Measurements from ENCODE around the gene FRY.
"Not testable (repeated sequence)": the region's sequence is repeated elsewhere in the genome, so short reads cannot be mapped to it uniquely, and the experiment has no call there.

The FRY gene

GRCh38 chr13:32042551-32042950 is 11.0 kb downstream of the FRY start:
- no peak for DNase-seq

GRCh38 chr13:32044446-32044845 is 12.9 kb downstream of the FRY start:
- DNase-seq, result no peak

DNA sequence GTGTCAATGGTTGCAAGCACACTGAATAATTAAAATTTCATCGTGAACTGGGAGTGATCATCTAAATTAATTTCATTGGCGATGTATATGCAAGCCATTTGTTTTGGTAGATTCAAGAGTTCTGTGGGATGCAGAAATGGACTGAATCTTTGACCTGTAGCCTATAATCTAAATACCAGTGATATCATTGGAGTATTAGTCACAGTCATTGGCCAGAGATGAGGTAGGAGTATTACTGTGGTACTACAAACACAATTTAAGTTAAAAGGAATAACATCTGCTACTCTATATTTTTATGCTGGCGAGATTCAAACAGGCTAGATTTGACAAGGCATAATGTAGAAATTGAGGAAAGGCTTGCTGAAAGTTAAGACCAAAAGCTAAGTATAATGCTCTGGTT is 14.0 kb downstream of the FRY start:
- no peak for DNase-seq

- DNase-seq, result peak; percentile 42
Measured at GRCh38 chr13:32045982-32046785, 14.6 kb downstream of the FRY start.

DNA sequence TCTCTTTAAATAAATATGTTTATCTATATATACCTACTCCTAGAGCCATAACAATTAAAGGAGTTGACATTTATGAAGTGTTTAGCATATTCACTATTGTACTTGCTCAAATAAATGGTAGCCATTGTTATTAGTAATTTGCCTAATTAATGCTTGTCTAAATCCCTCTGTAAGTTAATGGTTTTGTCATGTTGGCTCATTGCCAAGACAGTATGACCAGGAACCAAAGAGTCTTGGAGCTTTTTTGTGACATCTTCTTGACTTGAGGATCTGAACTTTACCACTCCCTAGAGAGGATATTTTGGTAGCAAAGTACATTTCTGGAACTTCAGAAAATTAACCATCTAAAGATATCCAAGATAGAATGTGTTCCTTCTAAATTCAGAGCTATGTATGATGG is 15.5 kb downstream of the FRY start:
- DNase-seq, result no peak

DNA sequence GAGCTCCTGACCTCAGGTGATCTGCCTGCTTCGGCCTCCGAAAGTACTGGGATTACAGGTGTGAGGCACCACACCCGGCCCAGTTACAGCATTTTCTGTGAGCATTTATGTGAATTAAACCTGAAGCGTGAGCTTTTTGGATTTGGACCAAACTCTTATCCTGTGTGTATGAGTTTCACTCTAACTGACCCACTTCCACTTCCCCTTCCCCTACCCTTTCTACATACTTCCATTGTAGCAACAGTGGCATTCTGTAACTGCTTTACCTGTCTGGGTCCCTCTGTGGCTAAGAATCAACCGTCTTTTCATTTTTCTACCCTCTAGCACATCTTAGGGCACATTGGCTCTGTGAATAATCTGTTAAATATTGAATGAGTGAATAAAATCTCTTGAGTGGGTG is 16.2 kb downstream of the FRY start:
- no peak for DNase-seq

DNA sequence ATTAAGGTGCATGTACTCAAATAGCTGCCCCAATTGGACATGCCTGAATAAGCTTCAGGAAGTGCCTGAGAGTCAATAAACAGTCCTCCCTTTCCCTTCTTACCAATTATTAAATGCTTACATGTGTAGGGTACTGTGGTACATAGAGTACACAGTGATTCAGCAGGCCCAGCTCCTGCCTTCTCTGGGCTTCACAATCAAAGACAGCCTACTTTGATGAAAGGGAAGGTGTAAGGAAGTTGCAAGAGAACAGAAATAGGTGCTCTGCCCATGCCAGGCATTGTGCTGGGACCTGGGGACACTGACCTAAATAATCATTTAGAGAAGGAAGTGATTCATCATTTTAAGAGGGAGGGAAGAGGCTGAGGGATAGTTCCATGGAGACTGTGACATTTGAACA is 17.2 kb downstream of the FRY start:
- no peak for DNase-seq

DNA sequence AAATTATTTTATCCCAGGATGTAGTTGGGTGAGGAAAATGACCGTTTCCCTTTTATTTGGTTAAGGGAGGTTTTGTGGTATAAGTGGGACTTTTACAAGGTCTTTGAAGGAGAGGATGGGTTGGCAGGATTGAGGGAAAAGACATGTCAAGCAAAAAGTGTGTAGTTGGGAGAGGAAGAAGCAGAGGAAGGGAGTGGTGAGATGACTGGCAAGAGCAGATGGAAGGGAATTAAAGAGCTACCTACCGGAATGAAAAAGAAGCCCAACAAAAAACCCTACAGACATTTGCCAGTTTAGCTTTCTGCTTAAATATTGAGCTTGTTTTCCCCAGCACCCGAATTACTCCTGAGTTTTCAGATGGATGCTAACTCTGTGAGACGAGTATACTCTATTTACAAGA is 19.6 kb downstream of the FRY start:
- DNase-seq, result no peak

GRCh38 chr13:32056316-32056715 is 24.7 kb downstream of the FRY start:
- DNase-seq, result no peak

DNA sequence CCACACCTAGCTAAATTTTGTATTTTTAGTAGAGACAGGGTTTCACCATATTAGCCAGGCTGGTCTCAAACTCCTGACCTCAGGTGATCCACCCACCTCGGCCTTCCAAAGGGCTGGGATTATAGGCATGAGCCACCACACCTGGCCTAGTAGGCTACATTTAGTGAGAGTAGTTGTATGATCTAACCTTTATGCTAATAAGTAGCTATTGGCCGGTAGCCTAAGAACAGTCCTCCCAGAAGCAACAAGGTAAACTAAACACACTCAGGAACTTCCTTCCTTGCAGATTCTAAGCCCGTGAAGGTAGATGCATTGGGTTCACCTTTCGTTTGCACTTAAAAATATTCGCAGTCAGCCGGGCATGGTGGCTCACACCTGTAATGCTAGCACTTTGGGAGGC is 25.8 kb downstream of the FRY start:
- DNase-seq, result not testable (repeated sequence)

- no peak for DNase-seq
Measured at GRCh38 chr13:32059511-32059984, 28.0 kb downstream of the FRY start.

GRCh38 chr13:32060401-32060878 is 28.9 kb downstream of the FRY start:
- DNase-seq, result no peak

GRCh38 chr13:32063619-32064233 is 32.2 kb downstream of the FRY start:
- DNase-seq, result no peak

GRCh38 chr13:32067149-32067961 is 35.8 kb downstream of the FRY start:
- DNase-seq, result no peak

- no peak for DNase-seq
Measured at GRCh38 chr13:32068255-32068654, 36.7 kb downstream of the FRY start.

GRCh38 chr13:32073180-32073864 is 41.7 kb downstream of the FRY start:
- no peak for DNase-seq

GRCh38 chr13:32075170-32075851 is 43.7 kb downstream of the FRY start:
- no peak for DNase-seq

DNA sequence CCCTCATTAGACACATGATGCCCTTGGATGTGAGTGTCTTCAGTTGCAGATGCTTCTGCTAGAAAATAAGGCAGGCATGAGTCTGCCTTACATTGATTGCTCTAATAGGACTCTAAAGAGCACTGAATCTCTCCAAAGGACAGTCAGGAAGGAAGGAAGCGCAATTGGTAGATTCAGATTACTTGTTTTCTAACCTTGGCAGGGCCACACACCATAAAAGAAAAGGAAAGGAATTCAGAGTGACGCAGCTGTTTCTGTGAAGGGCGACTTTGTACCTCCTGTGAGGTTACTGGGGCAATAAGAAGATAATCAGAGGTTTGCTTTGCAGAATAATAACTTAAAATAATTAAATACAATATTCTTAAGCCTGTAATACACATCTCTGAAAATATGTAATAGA is 48.0 kb downstream of the FRY start:
- DNase-seq, result no peak

DNA sequence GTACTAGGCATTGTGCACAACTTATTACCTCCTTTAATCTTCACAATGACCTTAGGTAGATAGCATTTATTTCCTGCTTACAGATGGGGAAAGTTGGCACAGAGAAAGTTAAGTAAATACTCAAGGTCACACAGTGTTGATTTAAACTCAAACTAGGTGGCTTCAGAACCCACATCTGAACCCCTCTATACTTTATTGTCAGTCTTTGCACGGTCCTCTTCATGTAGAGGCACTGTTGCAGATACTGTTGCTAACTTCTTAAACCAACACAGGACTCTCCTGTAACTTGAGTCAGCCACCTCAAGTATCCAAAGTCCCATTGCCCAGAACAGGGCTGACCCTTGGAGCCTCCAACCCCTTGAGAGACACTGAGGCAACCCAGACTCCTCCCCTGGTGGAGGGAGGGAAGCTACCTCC is 48.8 kb downstream of the FRY start:
- DNase-seq, result no peak

DNA sequence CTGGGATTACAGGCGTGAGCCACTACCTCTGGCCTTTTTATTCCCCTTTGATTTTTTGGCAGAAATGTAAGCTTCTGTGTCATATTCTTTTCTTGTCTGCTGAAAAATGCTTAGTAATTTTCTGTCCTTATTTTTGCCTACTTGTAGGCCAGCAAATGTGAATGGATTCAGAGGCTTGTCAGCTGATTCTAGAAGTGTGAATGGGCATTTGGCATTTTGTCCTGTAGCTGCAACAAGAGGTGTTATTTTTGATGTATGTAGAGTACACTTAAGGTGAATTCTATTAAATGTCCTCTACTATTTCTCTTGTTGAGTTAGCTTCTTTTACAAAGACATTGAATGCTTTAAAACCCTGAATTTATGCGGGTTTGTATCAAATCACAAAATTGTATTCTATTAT is 50.0 kb downstream of the FRY start:
- DNase-seq, result no peak

DNA sequence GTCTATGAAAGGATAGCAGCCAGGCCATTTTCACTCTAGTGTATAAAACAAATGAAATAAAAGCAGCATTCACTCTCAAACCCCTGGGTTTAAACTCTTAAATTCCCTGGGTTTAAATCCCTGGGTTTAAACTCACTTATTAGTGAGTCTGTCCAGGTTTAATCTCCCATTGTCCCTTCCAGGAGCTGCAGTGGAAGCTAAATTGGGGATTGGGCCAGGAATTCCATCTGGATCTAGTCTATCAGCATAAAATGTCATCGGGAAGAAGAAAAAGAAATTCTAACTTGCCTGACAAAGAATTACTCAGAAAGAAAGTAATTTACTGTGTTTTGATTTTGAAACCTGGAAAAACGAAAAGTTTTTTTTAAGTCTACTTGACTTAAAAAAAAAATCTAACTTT is 54.8 kb downstream of the FRY start:
- DNase-seq, result peak; percentile 59

All from fibroblast of skin of abdomen (primary cell).